ENCODE measurements around the gene ENAM.
A peak's percentile ranks its signal among the peaks of the same experiment; 100 is the strongest.

ENAM gene, protein sequence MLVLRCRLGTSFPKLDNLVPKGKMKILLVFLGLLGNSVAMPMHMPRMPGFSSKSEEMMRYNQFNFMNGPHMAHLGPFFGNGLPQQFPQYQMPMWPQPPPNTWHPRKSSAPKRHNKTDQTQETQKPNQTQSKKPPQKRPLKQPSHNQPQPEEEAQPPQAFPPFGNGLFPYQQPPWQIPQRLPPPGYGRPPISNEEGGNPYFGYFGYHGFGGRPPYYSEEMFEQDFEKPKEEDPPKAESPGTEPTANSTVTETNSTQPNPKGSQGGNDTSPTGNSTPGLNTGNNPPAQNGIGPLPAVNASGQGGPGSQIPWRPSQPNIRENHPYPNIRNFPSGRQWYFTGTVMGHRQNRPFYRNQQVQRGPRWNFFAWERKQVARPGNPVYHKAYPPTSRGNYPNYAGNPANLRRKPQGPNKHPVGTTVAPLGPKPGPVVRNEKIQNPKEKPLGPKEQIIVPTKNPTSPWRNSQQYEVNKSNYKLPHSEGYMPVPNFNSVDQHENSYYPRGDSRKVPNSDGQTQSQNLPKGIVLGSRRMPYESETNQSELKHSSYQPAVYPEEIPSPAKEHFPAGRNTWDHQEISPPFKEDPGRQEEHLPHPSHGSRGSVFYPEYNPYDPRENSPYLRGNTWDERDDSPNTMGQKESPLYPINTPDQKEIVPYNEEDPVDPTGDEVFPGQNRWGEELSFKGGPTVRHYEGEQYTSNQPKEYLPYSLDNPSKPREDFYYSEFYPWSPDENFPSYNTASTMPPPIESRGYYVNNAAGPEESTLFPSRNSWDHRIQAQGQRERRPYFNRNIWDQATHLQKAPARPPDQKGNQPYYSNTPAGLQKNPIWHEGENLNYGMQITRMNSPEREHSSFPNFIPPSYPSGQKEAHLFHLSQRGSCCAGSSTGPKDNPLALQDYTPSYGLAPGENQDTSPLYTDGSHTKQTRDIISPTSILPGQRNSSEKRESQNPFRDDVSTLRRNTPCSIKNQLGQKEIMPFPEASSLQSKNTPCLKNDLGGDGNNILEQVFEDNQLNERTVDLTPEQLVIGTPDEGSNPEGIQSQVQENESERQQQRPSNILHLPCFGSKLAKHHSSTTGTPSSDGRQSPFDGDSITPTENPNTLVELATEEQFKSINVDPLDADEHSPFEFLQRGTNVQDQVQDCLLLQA
- total RNA-seq, result 0 reads per million in 4 experiments

DNA sequence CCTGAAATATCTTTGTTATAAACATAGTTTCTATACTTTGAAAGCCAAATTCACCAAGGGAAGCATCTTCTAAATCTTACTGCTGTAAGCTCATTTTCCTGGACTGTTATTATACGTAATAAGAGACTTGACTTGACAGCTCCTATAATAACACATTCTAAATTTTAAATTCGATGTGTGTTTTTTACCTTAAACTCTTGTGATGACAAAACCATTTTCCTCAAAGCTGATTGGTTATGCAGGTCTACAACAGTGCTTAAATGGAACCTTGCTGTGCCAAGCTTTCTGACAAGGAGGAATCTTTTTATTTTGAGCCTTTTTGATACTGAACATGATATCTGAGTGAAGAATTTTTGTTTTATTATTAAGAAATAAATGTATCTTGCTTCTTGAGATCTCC lies at the start of gene ENAM:
TSS of gene ENAM (plus strand) at position 301 of the 400 bp plus-strand sequence. CDS start 757 bp downstream, outside the sequence.
- no peak for DNase-seq

GRCh38 chr4:70581980-70582379 lies 46.6 kb upstream of the ENAM start:
- DNase-seq, result no peak

GRCh38 chr4:70583952-70584834 lies 44.4 kb upstream of the ENAM start:
- no peak for DNase-seq

GRCh38 chr4:70586841-70587240 lies 41.7 kb upstream of the ENAM start:
- DNase-seq, result no peak

- no peak for DNase-seq
Measured at GRCh38 chr4:70589785-70590184, 38.8 kb upstream of the ENAM start.

DNA sequence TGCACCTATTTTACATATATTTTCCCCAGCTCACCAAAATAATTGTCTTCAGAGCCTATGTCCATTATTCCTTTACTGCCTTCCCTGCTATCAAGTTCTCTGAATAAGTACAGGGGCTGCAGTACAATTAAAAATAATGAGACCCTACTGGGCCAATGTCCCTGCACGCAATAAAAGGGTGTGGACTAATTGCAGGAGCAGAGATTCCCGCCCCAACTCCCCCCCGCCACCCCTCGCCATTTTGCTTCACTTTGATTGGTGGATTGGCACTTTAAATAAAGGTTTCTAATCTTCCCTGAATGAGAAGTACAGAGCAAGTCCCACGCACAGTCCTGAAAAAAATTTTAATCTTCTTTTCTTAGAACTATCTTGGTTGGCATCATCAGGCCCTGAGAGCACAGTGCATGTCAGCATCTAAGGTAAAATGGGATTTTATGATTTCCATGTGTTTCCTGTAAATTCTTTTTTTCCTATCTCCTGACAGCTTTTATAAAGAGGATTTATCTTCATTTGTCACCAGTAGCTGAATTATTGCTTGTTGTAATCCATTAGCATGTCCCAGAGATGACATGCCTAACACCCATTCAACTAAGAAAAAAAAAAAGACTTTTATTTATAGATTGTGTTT lies 36.5 kb upstream of the ENAM start, which contains the start of gene AMBN:
TSS of gene AMBN (plus strand) at position 302 of the 628 bp plus-strand sequence. CDS start at position 405, 103 bp downstream.
- DNase-seq, result no peak

DNA sequence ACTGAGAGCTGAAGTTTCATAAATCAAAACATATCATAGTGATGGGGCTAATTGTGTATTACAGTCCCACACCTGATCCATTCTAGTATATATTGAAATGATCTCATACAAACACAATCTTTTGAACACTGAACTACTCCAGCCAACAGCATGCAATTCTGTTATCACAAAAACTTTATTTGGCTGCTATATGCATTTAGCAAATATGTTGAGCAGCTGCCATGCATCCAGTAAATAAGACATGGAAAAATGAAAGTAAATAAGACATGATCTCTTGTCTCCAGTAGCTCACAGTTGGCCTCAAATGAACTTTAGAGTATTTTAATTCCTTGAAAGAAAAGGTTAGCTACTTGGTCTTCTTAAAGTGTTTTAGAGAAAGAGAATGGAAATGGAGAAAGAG lies 34.3 kb upstream of the ENAM start:
- no peak for DNase-seq

DNA sequence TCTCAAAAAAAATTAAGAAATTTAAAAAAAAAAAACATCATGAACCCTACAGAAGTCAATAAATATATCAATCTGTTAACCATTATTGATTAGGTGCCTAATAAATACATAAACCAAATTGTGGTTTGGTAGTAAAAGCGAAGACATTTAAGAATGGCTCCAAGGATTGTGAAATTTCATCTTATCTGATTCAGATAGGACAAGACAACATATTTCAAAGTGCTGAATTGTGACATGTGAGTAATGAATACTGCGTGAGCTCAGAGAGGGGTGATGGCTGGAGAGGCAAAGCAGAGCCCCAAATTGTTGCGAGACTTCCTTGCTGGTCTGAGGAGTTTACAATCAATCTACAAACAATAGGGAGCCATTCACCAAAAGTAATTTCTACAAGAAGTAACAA lies 28.2 kb upstream of the ENAM start:
- DNase-seq, result no peak

DNA sequence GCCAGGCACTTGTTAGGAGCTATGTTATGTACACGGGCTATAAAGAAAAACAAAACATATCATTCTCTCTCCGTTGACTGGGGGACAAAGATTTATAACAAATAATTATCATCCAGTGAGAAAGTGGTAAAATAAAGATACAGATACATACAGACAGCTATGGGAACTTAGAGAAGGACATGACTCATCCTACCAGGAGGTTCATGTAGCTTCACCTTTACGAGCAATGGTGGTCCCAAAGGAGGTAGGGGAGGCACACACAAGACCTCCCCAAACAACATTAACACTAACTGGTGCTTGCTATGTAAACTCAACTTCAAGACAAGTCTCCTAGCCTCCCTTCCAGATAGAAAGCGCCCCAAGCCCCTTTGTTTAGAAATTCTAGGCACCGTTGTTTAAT lies 27.6 kb upstream of the ENAM start:
- DNase-seq, result no peak

- peak; percentile 31 for DNase-seq
Measured at GRCh38 chr4:70601422-70602039, 27.0 kb upstream of the ENAM start.

- no peak for DNase-seq
Measured at GRCh38 chr4:70603856-70604255, 24.7 kb upstream of the ENAM start.

GRCh38 chr4:70606459-70606858 lies 22.1 kb upstream of the ENAM start:
- no peak for DNase-seq

- no peak for DNase-seq
Measured at GRCh38 chr4:70607334-70607853, 21.1 kb upstream of the ENAM start.

- DNase-seq, result no peak
Measured at GRCh38 chr4:70608324-70608723, 20.2 kb upstream of the ENAM start.

DNA sequence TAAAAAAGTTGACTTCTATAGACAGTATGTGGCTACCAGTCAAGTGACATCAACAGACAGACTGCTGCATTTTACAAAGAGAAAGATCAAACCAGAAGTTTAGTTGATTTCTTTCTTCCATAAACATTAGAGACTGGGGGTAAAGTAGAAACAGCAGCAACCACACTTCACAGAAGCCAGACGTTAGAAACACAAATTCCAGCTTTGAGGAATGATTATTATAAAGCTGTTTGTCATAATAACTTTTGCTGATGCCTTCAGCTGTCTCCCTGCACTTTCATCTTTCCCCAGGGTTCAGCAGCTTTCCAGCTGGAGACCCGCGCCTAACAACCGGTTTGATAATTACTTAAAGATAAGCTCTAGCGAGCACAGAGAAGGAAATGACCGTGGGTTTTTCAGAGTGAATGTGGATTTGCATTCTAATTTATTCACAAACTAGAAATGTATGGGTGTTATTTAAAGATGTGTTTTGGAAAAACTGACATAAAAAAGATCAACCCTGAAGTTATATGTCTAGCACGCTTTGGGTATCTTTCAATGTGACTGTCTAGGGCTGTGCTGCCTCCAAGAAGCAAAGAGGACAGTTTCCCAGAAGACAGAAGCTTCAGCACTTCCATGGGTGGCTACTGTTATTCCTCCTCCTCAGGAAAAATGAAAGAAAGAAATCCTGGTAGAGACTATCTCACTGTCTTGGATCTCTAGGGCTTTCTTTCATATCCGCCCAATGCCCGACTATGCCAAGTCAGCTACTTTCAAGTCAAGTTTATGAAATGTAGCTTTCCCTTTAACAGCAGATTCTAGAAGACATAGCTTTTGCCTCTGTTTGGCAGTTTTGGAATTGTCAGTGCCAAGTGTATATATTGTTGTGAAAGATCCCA lies 15.0 kb upstream of the ENAM start:
- DNase-seq, result no peak

DNA sequence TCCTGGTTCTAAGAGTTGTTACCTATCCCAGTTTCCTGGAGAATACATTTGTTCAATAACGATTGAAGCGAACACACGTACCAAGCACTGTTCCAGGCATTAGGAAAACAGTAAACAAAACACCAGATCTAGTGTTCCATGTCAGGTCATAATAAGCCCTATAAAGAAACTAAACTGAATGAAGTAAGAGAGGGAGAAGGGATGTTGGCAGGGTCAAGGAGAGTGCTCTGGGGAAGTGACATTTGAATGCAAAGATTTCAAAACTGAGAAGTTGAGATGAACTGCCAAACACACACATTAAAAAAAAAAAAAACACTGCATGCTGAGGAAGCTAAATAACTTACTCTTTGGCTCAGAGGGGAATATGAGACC lies 14.4 kb upstream of the ENAM start:
- DNase-seq, result no peak

GRCh38 chr4:70619288-70619687 lies 9.3 kb upstream of the ENAM start:
- no peak for DNase-seq

DNA sequence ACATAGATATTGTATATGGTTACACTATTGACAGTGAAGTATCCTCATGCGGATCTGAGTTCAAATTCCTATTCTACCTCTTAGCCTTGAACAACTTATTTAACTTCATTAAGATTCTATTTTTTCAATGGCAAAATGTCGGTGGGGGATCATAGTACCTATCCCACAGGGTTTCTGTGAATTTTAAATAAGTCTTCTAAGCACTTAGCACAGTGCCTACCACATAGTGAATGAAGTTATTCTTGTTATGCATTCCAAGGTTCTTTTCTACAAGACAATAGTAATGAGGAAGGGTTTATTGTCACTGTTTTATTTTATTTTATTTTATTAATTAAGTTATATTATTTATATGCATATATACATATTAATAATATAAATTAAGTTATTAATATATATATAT lies 8.8 kb upstream of the ENAM start:
- no peak for DNase-seq

- no peak for DNase-seq
Measured at GRCh38 chr4:70623323-70623722, 5.2 kb upstream of the ENAM start.

DNA sequence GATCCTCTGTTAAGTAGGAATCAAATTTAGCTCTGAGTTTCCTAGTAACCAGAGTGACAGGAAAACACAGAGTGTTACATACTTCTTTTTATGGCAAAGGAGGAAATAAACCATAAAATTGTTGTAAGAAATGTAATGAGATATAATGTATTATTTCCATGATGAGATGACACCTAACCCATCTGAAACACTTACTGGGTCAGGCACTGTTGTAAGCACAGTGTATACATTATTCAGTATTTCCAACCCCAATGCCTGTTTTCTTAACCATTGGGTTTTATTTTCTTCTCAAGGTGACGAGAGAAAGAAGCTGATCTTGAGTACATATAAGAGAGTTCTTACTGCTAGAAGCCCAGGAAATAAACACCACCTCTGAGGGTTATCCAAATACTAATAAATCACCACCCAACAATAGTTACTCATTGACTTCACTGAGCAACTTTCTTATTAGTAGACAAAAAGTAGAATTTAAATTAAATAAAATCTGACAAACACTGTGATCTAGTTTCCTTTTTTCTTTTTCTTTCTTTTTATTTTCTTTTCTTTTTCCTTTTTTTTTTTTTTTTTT lies 4.2 kb upstream of the ENAM start:
- no peak for DNase-seq

All from effector CD8-positive, alpha-beta T cell (primary cell).